ENCODE measurements around the gene SARDH. TPM values are rescaled to one million over a fixed set of nuclear protein-coding genes. Genes with fewer than 3 reads are reported as not detected.

SARDH gene
- polyA plus RNA-seq, 3 donors from 2014 or later = 0.08 to 6.8 (median 1.2) TPM

DNA sequence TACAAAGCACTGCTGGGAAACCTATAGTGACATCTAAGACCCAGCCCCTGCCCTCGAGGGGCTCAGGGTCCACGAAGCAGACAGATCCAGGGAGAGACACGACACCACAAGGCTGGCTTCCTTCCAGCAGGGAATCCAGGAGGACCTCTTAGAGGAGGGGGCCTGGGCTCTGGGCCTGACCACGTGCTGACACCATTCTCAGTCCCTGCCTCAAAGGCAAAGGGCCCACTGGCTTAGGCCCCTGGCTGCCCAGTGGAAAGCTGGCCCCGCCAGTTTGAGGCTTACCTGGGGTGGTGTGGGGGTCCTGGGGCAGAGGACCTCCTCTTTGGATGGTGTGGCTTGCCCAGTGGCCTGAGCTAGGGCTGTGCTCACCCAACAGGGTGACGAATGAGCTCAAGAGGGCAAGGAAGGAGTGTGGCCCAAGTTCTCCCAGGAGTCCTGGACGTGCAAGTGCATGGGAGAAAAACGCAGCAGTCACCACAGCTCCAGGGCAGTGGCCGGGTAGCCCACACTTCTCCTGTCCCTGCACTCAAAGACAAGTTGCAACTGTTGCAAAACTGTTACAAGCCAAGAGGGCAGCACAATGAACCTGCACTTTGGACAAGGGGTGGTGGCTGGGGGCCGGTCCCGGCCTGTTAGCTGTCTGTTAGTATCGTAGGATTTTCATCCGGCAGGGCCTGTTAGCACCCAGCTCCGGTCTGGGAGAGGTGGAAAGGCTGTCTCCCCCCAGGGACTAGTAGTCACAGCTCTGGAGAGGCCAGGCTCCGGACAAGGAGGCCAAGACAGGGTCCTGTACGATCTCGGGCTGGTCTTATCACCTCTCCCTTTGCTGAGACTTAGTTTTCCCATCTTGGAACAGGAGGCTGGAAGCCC lies 1.5 kb upstream of the SARDH start:
- Mint-ChIP-seq H3K36me3 (no peaks in the 10 kb centered on the region), H3K27me3 (ENCODE audit: low read depth in 3 of 3) (peaks cover 0 to 6% (median 2%) of the 10 kb centered on the region in 3 donors), H3K4me1 (peaks cover 8 to 16% of the 10 kb centered on the region in 2 donors), H3K4me3 (peak overlapping the region in 2 of 5 donors; percentile 49 to 57), H3K9me3 (no peaks in the 10 kb centered on the region), H3K27ac (peak overlapping the region in 1 of 6 donors; percentile 19)
- DNase-seq = no peak

DNA sequence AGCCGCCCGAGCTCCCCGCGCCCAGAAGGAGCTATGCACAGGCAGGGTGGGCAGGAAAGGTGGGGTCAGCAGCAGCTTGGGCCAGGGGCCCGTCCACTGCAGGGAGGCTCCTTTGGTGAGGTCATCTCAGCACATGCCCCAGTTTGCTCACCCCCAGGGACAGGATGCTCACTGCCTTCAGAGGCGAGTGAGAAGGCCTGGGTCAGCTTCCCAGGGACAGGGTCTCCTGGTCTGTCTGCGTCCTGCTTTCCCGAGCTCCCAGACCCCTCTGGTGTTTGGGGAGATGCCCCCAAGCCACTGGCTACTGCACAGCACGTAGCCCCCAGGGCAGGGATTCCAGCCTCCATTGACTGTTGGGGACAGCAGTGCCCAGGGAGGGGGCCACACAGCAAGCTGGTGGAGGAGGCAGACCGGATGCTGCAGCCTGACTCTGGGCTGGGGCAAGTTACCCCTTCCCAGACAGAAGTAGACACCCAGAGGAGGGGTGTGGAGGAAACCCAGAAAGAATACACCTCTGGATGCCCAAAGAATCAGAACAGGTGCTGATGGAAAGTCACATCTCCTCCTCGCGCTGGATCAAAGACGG lies 581 bp upstream of the SARDH start:
- H3K27me3 Mint-ChIP-seq (ENCODE audit: low read depth in 3 of 3) = peaks cover 0 to 2% (median 0%) of the 10 kb centered on the region in 3 donors
- peak overlapping the region in 1 of 6 donors; percentile 39 for H3K27ac Mint-ChIP-seq
- no peaks in the 10 kb centered on the region for H3K9me3 Mint-ChIP-seq
- no peaks in the 10 kb centered on the region for H3K36me3 Mint-ChIP-seq
- peaks cover 8 to 16% of the 10 kb centered on the region in 2 donors for H3K4me1 Mint-ChIP-seq
- no peak for DNase-seq
- H3K4me3 Mint-ChIP-seq = peak overlapping the region; percentile 63 to 74 (median 68)

DNA sequence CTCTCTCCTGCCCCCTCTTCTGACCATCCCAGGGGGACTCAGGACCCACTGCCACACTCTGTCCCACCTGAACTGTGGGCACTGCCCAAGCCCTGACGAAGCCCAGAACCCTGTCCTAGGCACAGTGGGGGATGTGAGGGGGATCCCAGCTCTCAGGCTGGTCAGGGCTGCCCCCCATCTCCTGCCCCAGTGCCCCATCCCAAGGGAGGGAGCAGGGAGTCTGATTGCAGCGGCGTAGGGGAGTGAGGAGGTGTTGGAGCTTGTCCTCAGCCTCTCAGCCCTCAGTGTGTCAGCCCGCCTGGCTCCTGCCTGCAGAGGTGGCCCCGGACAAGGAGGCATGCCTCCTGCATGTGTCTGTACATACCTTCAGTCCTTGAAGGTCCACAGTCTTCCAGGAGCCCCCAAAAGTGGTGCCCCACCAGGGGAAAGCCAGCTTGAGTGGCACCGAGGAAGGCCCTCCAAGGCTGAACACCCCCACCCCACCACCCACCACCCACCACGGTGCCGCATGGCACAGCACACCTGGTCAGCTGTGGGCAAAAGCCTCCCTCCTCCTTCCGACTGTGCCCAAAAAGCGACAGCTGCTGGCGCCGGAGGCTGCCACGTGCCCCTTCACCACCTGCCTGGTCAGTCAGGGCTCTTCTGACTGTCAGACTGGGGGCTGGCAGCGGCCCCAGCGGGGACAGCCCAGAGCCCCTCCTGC lies 930 bp downstream of the SARDH start:
- H3K27ac Mint-ChIP-seq = no peak overlapping the region
- H3K9me3 Mint-ChIP-seq = no peaks in the 10 kb centered on the region
- no peaks in the 10 kb centered on the region for H3K36me3 Mint-ChIP-seq
- H3K4me1 Mint-ChIP-seq = peaks cover 8 to 16% of the 10 kb centered on the region in 2 donors
- H3K4me3 Mint-ChIP-seq = peak overlapping the region in 4 of 5 donors; percentile 47 to 68 (median 63)
- peaks cover 0 to 2% (median 0%) of the 10 kb centered on the region in 3 donors for H3K27me3 Mint-ChIP-seq (ENCODE audit: low read depth in 3 of 3)
- DNase-seq = no peak

DNA sequence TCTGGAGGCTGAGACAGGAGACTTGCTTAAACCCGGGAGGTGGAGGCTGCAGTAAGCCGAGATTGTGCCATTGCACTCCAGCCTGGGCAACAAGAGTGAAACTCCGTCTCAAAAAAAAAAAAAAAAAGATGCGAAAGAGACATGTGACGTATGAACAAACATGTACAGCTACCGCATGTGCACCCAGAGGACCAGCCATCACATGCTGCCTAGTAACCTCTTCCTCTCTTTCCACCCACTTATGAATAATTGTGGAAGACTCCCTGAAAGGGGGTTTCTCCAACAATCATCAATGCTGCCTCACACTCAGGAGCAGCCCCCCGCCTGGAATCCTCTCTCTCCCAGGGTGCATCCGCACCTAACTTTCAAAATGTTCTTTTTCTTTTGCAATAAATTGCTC lies 2.2 kb downstream of the SARDH start:
- DNase-seq = no peak
- Mint-ChIP-seq H3K36me3 (no peaks in the 10 kb centered on the region), H3K4me3 (no peak overlapping the region), H3K27me3 (ENCODE audit: low read depth in 3 of 3) (peaks cover 0 to 2% (median 0%) of the 10 kb centered on the region in 3 donors), H3K9me3 (no peaks in the 10 kb centered on the region), H3K27ac (no peak overlapping the region), H3K4me1 (peaks cover 8 to 16% of the 10 kb centered on the region in 2 donors)

DNA sequence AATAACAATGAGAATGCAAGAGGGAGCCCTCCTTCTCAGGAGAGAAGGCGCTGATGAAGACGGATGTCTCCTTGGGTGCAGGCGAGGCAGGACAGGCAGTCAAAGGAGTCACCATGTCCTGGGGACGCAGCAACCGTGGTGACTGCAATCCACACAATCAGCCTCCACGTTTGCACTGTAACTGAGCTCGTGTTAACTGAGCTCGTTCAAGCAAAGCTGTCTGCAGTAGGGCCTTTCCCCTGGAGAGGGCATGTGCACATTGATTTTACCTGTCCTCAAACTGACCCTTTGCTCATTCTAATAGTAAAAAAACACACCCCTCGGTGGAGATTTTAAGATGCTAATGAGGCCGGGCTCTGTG lies 2.8 kb downstream of the SARDH start:
- H3K4me1 Mint-ChIP-seq = peaks cover 8 to 16% of the 10 kb centered on the region in 2 donors
- H3K27me3 Mint-ChIP-seq (ENCODE audit: low read depth in 3 of 3) = peaks cover 0 to 2% (median 0%) of the 10 kb centered on the region in 3 donors
- H3K36me3 Mint-ChIP-seq = no peaks in the 10 kb centered on the region
- no peak overlapping the region for H3K27ac Mint-ChIP-seq
- H3K9me3 Mint-ChIP-seq = no peaks in the 10 kb centered on the region
- no peak overlapping the region for H3K4me3 Mint-ChIP-seq
- DNase-seq = no peak

DNA sequence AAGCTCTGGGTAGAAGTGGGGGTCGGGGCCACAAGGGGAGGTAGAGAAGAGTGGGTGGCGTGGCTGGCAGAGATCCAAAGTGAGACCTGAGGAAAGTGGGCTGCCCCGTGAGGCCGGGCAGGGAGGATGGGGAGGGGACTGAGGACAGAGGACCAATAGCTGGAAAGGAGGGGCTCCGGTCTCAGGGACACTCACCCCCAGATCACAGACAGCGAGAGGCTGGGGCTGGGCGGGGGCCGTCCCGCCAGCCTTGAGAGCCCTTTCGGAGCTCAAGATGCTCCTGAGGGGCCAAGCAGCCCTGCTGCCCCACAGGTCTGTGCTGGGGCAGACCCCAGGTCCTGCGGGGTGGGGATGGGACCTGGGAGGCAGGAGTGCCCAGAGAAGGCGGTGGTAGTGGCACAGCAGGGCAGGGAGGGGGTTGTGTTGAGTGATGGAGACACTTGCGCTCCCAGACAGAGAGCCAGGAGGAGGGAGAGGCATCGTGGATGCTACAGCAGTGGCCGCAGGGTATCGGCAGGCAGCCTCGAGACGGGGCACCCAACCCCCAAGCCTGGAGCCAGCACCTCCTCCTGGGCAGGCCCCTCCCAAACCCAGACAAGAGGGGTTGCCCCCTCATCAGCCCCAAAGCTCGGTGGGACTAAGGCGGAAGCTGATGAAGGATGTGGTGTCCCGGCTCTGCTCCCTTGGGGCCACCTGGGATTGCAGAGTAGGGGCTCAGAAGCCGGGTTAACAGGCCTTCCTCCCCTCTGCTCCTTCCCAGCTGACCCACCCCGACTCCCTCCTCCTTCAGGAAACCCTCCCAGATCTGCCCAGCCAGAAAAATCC lies 3.4 kb downstream of the SARDH start:
- Mint-ChIP-seq H3K9me3 (no peaks in the 10 kb centered on the region), H3K27ac (no peak overlapping the region), H3K4me3 (no peak overlapping the region)

DNA sequence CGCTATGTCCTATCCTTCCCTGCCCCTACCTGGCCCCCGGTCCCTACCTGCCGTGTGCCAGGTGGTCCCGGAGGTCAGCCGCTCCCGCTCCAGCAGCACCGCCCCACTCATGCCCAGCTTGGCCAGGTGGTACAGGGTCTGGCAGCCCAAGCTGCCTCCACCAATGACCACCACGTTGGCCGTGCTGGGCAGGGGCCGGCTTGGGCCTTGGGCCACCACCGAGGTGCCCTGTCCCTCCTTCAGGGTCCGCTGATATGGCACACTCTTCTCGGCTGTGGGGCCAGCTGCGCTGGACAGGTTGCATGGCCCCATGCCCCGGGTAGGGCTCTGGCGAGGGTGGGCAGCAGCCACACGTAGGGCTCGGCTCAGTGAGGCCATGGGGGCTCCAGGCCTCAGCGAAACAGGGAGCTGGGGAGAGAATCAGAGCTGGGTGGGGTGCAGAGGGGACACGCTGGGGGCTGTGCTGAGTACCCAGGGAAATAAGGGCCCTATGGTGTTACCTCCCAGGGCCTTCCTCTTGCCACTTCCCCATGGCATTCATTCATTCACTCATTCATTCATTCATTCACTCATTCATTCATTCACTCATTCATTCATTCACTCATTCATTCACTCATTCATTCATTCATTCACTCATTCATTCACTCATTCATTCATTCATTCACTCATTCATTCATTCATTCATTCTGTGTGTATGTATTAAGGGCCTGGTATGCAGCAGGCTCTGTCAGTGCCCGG lies 4.2 kb downstream of the SARDH start:
- Mint-ChIP-seq H3K36me3 (no peaks in the 10 kb centered on the region), H3K4me1 (peaks cover 6 to 13% of the 10 kb centered on the region in 2 donors), H3K9me3 (no peaks in the 10 kb centered on the region), H3K27me3 (ENCODE audit: low read depth in 3 of 3) (peaks cover 0 to 4% (median 3%) of the 10 kb centered on the region in 3 donors), H3K27ac (no peak overlapping the region), H3K4me3 (no peak overlapping the region)
- DNase-seq = no peak

More for the DNA sequence above, 3.4 kb downstream of the SARDH start:
- H3K27me3 Mint-ChIP-seq (ENCODE audit: low read depth in 3 of 3) = peaks cover 0 to 3% (median 0%) of the 10 kb centered on the region in 3 donors
- no peaks in the 10 kb centered on the region for H3K36me3 Mint-ChIP-seq
- peaks cover 8 to 16% of the 10 kb centered on the region in 2 donors for H3K4me1 Mint-ChIP-seq
- DNase-seq = no peak

- Mint-ChIP-seq H3K4me3 (no peak overlapping the region), H3K27me3 (ENCODE audit: low read depth in 3 of 3) (peaks cover 0 to 4% (median 3%) of the 10 kb centered on the region in 3 donors), H3K36me3 (no peaks in the 10 kb centered on the region), H3K9me3 (no peaks in the 10 kb centered on the region), H3K27ac (no peak overlapping the region), H3K4me1 (peaks cover under 1 to 7% of the 10 kb centered on the region in 2 donors)
- DNase-seq = no peak
Observed at GRCh38 chr9:133733421-133733795, 4.7 kb downstream of the SARDH start.

DNA sequence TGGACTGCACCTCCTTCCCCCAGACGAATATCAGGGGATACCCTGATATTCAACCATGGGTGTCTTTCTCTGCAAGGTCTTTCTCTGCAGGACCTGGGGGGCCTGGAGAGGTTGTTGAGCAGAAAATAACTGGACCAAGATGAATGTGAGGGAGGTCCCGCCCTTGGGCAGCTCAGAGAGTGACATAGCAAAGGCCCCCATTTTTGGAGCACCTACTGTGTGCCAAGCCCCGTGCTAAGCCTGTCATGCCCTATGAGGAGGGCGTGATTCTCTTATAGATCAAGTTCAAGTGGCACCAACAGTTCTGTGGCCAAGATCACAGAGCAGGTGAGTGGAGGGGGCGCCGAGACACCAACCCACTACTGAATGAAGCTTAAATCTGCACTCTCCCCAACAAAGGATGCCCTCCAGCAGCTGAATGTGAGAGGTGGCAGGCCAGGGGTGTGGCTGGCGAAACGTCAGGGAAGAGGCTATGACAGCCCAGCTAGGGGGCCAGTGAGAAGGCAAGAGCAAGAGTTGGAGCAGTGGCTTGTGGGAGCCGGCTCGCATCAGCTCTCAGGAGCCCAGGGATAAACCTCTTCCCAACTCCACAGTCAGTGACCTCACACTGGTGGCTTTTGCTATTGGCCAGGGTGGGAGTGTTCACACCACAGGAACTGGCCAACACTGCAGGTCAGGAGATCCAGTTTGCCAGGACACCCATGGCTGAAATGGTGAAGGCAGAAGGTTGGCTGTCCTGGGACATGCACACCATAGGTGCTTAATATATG lies 5.3 kb downstream of the SARDH start:
- Mint-ChIP-seq H3K27ac (no peak overlapping the region), H3K27me3 (ENCODE audit: low read depth in 3 of 3) (peaks cover 0 to 4% (median 3%) of the 10 kb centered on the region in 3 donors), H3K4me3 (no peak overlapping the region), H3K9me3 (no peaks in the 10 kb centered on the region), H3K36me3 (no peaks in the 10 kb centered on the region), H3K4me1 (peaks cover 0 to 3% of the 10 kb centered on the region in 2 donors)
- DNase-seq = no peak

DNA sequence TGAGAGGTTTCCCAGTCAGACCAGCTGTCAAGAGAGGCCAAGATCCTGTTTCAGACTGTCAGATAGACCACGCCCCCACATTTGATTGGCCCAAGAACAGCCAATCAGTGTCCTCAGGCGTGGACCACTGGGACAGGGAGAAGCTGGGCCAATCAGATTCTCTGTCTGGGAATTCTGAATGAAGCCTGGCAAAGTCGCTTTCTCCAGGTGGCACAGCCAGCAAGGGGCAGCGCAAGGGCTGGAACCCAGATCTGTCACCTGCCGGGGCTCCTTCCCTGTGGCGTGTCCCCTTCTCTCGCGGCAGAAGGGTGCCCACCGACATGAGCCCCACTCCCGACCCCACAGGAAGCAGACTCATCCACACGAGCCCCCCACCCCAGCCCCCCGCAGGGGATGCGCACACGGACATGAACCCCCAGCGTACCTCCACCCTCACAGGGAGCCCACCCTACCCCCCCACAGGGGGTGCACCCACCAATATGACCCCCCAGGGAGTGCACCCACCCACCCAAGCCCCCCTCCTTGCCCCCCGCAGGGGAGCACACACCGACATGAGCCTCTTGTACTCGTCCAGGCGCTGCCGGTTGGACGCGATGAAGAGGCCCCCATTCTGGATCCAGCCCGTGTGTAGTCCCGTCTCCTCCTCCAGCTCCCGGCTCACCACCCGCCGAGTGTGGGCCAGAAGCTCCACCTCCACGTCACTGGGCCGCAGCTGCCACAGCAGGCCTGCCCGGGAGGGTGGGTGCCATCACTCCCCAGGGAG lies 6.1 kb downstream of the SARDH start:
- Mint-ChIP-seq H3K4me3 (no peak overlapping the region), H3K27me3 (ENCODE audit: low read depth in 3 of 3) (peaks cover 0 to 4% (median 3%) of the 10 kb centered on the region in 3 donors), H3K4me1 (no peaks in the 10 kb centered on the region), H3K27ac (no peak overlapping the region), H3K36me3 (no peaks in the 10 kb centered on the region), H3K9me3 (no peaks in the 10 kb centered on the region)
- no peak for DNase-seq

- peaks cover 0 to 5% of the 10 kb centered on the region in 2 donors for H3K4me1 Mint-ChIP-seq
- no peak overlapping the region for H3K27ac Mint-ChIP-seq
- H3K36me3 Mint-ChIP-seq = no peaks in the 10 kb centered on the region
- no peak overlapping the region for H3K4me3 Mint-ChIP-seq
- peaks cover 0 to 4% (median 3%) of the 10 kb centered on the region in 3 donors for H3K27me3 Mint-ChIP-seq (ENCODE audit: low read depth in 3 of 3)
- H3K9me3 Mint-ChIP-seq = no peaks in the 10 kb centered on the region
- no peak for DNase-seq
Observed at GRCh38 chr9:133730994-133731715, 7.0 kb downstream of the SARDH start.

Measured in immature natural killer cell (primary cell).